Left hindlimb (tissue), 1 donor: ENCODE results near the gene OR8J1.
"Not testable (repeated sequence)": the region's sequence is repeated elsewhere in the genome, so short reads cannot be mapped to it uniquely, and the experiment has no call there.

Experiments
- DNase-seq: peaks from one replicate; pipeline ENCODE4 v3.0.0-alpha.2; 2018

OR8J1 gene

GRCh38 chr11:56353991-56354390 is at the start of gene OR8J1:
Gene OR8J1, plus strand, starts transcription at chr11:56354291. Its CDS starts 5,956 bp downstream, at chr11:56360247.
- no peak for DNase-seq

GRCh38 chr11:56307836-56308235 is 46.3 kb upstream of the OR8J1 start:
- DNase-seq, result no peak

- DNase-seq, result no peak
Measured at GRCh38 chr11:56314844-56315243, 39.2 kb upstream of the OR8J1 start, which contains the start of gene OR8K3. Gene OR8K3, plus strand, starts transcription at chr11:56315144. Its CDS starts 3,163 bp downstream, at chr11:56318307.

- DNase-seq, result no peak
Measured at GRCh38 chr11:56331861-56332491, 22.1 kb upstream of the OR8J1 start.

DNA sequence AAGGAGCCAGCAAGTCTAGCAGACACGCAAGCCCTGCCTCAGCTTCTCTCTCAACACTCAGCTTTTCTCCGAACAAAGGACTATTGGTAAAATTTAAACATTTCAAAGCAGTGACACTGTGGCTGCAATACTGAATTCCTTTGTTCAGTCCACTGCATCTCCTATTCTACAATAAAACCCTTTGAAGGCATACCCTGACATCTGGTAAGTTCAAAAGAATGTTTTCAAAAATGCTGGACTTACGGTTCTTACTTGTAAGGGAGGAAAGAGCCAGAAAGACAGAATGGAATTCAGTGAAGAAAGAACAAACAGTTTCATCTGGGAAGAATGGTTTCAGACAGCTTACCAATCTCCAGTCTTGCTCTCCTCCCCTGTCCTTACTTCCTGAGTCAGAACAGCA is 20.9 kb upstream of the OR8J1 start:
- no peak for DNase-seq

GRCh38 chr11:56340289-56340688 is 13.8 kb upstream of the OR8J1 start:
- no peak for DNase-seq

DNA sequence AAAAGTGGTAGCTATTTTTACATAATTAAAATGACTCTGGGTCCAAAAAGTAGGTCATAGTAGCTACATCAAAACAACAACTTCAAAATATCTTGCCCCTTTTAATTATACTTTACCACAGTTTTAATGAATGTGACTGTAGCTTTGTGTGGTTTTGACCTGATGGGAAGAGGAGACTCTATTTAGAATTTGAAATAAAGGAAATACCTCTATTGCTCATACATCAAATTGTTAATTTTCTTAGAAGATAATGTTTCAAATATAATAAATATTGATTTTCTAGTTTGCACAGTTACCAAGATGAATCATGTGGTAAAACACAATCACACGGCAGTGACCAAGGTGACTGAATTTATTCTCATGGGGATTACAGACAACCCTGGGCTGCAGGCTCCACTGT is 8.4 kb upstream of the OR8J1 start, which contains the start of gene OR8K1:
OR8K1 (plus strand) TSS at position 301 of the 400 bp plus-strand sequence; CDS start at position 301, 0 bp downstream.
- no peak for DNase-seq

GRCh38 chr11:56375324-56375723 is 21.2 kb downstream of the OR8J1 start, which contains the start of gene OR8U1:
Gene OR8U1, plus strand, starts transcription at chr11:56375624. Its CDS starts 0 bp downstream, at chr11:56375624.
- no peak for DNase-seq

DNA sequence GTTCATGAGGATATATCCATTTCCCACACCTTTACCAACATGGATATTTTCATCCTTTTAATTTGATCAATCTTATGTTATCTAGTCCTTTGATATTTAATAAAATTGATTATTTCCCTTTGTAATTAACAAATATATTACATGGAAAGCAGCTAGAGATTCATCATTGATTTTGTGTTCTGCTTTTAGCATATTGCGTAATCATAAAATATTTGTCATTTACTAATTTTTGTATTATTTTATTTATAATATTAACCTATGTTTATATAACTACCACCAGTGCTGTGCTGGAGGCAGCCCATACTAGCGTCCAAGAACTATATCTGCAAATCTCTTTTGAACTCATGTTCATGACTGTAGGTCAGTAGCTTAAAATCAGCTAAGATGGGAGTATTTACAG is 26.0 kb downstream of the OR8J1 start:
- DNase-seq, result no peak

DNA sequence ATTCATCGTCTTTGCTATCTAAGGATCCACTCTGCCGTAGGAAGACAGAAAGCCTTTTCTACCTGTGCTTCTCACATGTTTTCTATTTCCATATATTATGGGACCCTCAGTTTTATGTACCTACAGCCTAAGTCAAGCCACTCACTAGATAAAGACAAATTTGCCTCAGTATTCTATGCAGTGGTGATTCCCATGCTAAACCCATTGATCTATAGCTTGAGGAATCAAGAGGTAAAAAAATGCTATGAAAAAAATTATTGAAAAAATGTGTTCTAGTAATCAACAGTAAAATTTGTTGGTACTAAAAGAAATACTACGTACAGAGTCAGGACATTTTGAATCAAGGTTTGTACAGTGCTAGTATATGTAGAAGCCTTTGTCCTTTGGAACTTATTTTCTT is 40.3 kb downstream of the OR8J1 start:
- no peak for DNase-seq

GRCh38 chr11:56396047-56396446 is 42.0 kb downstream of the OR8J1 start:
- DNase-seq, result no peak

DNA sequence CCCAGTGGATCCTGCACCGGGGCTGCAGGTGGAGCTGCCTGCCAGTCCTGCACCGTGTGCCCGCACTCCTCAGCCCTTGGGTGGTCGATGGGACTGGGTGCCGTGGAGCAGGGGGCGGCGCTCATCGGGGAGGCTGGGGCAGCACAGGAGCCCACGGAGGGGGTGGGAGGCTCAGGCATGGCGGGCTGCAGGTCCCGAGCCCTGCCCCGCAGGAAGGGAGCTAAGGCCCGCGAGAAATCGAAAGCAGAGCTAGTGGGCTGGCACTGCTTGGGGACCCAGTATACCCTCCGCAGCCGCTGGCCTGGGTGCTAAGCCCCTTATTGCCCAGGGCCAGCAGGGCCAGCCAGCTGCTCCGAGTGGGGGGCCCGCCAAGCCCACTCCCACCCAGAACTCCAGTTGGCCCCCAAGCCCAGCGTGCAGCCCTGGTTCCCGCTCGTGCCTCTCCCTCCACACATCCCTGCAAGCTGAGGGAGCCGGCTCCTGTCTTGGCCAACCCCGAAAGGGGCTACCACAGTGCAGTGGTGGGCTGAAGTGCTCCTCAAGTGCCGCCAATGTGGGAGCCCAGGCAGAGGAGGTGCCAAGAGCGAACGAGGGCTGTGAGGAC is 47.9 kb downstream of the OR8J1 start:
- not testable (repeated sequence) for DNase-seq

DNA sequence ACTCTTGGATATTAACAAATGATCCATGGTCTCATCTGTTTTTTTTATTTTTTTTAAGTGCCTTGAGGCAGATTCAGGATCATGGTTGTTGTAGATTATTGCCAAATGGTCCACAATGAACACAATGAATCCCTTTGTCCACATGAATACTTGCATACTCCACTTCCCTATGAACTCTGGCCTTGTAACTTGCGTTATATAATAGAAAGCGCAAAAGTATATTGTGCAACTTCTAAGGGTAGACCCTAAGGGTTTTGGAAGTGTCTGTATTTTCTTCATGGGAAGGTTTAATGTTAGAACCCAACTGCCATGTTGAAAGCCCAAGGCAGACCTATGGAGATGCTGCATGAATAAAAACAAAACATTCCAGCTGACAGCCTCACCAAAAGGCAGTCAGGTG is 50.3 kb downstream of the OR8J1 start:
- no peak for DNase-seq

DNA sequence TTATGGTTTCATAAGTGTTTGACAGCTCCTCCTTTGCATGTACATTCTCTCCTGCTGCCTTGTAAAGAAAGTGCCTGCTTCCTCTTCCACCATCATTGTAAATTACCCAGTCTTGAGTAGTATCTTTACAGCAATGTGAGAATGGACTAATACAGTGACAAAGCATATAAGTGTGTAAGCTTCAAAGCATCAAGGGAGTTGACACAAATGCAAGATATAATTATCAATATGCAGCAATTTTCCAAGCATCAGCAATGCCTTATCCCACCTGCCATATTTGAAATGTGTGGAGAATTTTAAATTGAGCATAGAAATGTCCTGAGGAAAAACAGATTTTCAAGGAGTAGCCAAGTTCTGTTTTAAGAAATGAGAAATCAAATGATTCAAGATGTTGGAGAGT is 56.7 kb downstream of the OR8J1 start:
- DNase-seq, result no peak
